Karpas-422 (cell line): Measurements from ENCODE around the gene CENPH. TPM values are rescaled to one million over a fixed set of nuclear protein-coding genes. Genes with fewer than 3 reads are reported as not detected.
"Not testable (repeated sequence)": the region's sequence is repeated elsewhere in the genome, so short reads cannot be mapped to it uniquely, and the experiment has no call there.

ENCODE experiments used
- DNase-seq: peaks from one replicate; pipeline ENCODE4 v3.0.0-alpha.2; 2015
- H2AFZ ChIP-seq: fragments of 200-600 bp; sonication (generic); 2 replicates; pipeline ENCODE4 v1.6.1; 2014; ENCODE audit warnings: antibody characterized with exemption, low read length, mixed read lengths
- H3K27ac ChIP-seq: fragments of 200-600 bp; sonication (generic); 2 replicates; pipeline ENCODE4 v1.5.1; 2014; ENCODE audit warnings: mild to moderate bottlenecking, low read length, moderate library complexity
- H3K27me3 ChIP-seq: fragments of 200-600 bp; sonication (generic); 2 replicates; pipeline ENCODE4 v1.6.1; 2014; ENCODE audit warnings: low read length, mixed read lengths
- H3K36me3 ChIP-seq: fragments of 200-600 bp; sonication (generic); 2 replicates; pipeline ENCODE4 v1.6.1; 2014; ENCODE audit warnings: low read length, mixed read lengths; ENCODE audit not compliant: insufficient read depth
- H3K4me1 ChIP-seq: fragments of 200-600 bp; sonication (generic); 2 replicates; pipeline ENCODE4 v1.6.1; 2014; ENCODE audit warnings: mild to moderate bottlenecking, low read length, mixed read lengths
- H3K4me2 ChIP-seq: fragments of 200-600 bp; sonication (generic); 2 replicates; pipeline ENCODE4 v1.6.1; 2014; ENCODE audit warnings: low read length, low read depth, mild to moderate bottlenecking; ENCODE audit not compliant: poor library complexity, severe bottlenecking
- H3K4me3 ChIP-seq: fragments of 200-600 bp; sonication (generic); 2 replicates; pipeline ENCODE4 v1.5.1; 2014; ENCODE audit warnings: mild to moderate bottlenecking, antibody characterized with exemption, low read length, mixed read lengths
- H3K79me2 ChIP-seq: fragments of 200-600 bp; sonication (generic); 2 replicates; pipeline ENCODE4 v1.6.1; 2014; ENCODE audit warnings: mild to moderate bottlenecking, low read length, mixed read lengths
- H3K9ac ChIP-seq: fragments of 200-600 bp; sonication (generic); 2 replicates; pipeline ENCODE4 v1.6.0; 2014; ENCODE audit warnings: low read length
- H3K9me2 ChIP-seq: fragments of 200-600 bp; sonication (generic), shearing (Covaris generic); replicated peaks from 2 replicates; pipeline ENCODE4 v1.6.0; 2014; ENCODE audit warnings: mild to moderate bottlenecking, low read length, moderate library complexity; ENCODE audit not compliant: insufficient read depth
- H3K9me3 ChIP-seq: fragments of 300-700, 200-600 bp; sonication (generic); 2 replicates; pipeline ENCODE4 v1.6.1; 2014; ENCODE audit warnings: low read length, mixed read lengths
- H4K20me1 ChIP-seq: fragments of 200-600 bp; sonication (generic); 2 replicates; pipeline ENCODE4 v1.6.1; 2014; ENCODE audit warnings: mild to moderate bottlenecking, antibody characterized with exemption, low read length, low read depth; ENCODE audit not compliant: insufficient read depth
- total RNA-seq: library from RNA; depleted of rRNA; stranded (reverse); fragments of >200 nt; shearing (Covaris generic); gene quantifications from 2 replicates; pipeline ENCODE4 v1.2.3, GENCODE V29; 2014; ENCODE audit warnings: low replicate concordance

Gene CENPH
- total RNA-seq, 1 experiment from 2014 or later: 34.1 TPM

- Histone ChIP-seq H3K36me3 (peaks cover 23% of the 10 kb centered on the region; the same call in 1 of the 2 replicates), H2AFZ (no peak overlapping the region), H3K79me2 (peaks cover 8% of the 10 kb centered on the region), H3K9me3 (no peaks in the 10 kb centered on the region), H3K4me3 (no peak overlapping the region), H4K20me1 (no peaks in the 10 kb centered on the region), H3K27ac (no peak overlapping the region), H3K4me2 (no peak overlapping the region), H3K9ac (no peak overlapping the region), H3K4me1 (peaks cover 7% of the 10 kb centered on the region), H3K27me3 (no peaks in the 10 kb centered on the region), H3K9me2 (no peaks in the 10 kb centered on the region)
- DNase-seq: no peak
Observed at GRCh38 chr5:69230181-69230580, 40.8 kb downstream of the CENPH start.

- Histone ChIP-seq H3K27ac (no peak overlapping the region), H3K4me2 (no peak overlapping the region), H3K4me3 (no peak overlapping the region), H3K79me2 (peaks cover 16% of the 10 kb centered on the region), H3K9me2 (no peaks in the 10 kb centered on the region), H3K36me3 (peaks cover 23% of the 10 kb centered on the region; the same call in 1 of the 2 replicates), H3K4me1 (peaks cover 16% of the 10 kb centered on the region), H3K9me3 (no peaks in the 10 kb centered on the region), H3K27me3 (no peaks in the 10 kb centered on the region), H3K9ac (no peak overlapping the region), H4K20me1 (no peaks in the 10 kb centered on the region), H2AFZ (no peak overlapping the region)
- no peak for DNase-seq
Observed at GRCh38 chr5:69231281-69231680, 41.9 kb downstream of the CENPH start.

GRCh38 chr5:69231851-69232250 lies 42.5 kb downstream of the CENPH start:
- no peak overlapping the region for H3K4me3 ChIP-seq
- no peaks in the 10 kb centered on the region for H3K9me3 ChIP-seq
- no peaks in the 10 kb centered on the region for H3K27me3 ChIP-seq
- H3K4me2 ChIP-seq: no peak overlapping the region
- H3K79me2 ChIP-seq: peaks cover 17% of the 10 kb centered on the region
- H4K20me1 ChIP-seq: no peaks in the 10 kb centered on the region
- H2AFZ ChIP-seq: no peak overlapping the region
- no peak overlapping the region for H3K27ac ChIP-seq
- no peak for DNase-seq
- peaks cover 23% of the 10 kb centered on the region; the same call in 1 of the 2 replicates for H3K36me3 ChIP-seq
- no peak overlapping the region for H3K9ac ChIP-seq
- no peaks in the 10 kb centered on the region for H3K9me2 ChIP-seq
- peaks cover 17% of the 10 kb centered on the region for H3K4me1 ChIP-seq

- Histone ChIP-seq H3K79me2 (peaks cover 43% of the 10 kb centered on the region), H3K4me3 (peak within 1 kb of the TSS; percentile 72), H3K4me1 (peaks cover 17% of the 10 kb centered on the region), H3K36me3 (peaks cover 15% of the 10 kb centered on the region), H3K4me2 (peak within 1 kb of the TSS; percentile 71), H2AFZ (peak within 1 kb of the TSS; percentile 84), H3K9ac (peak within 1 kb of the TSS; percentile 80), H3K9me3 (no peaks in the 10 kb centered on the region), H3K27ac (no peak within 1 kb of the TSS), H3K27me3 (no peaks in the 10 kb centered on the region), H3K9me2 (no peaks in the 10 kb centered on the region), H4K20me1 (no peaks in the 10 kb centered on the region)
- DNase-seq: peak; percentile 97
Observed at GRCh38 chr5:69234457-69235268, 45.3 kb downstream of the CENPH start, which contains the start of gene CDK7. TSS of gene CDK7 (plus strand) at chr5:69234886. CDS start at chr5:69234976, 90 bp downstream.

- not testable (repeated sequence) for H2AFZ ChIP-seq, H3K4me3 ChIP-seq, H3K27ac ChIP-seq, H3K9me2 ChIP-seq, H4K20me1 ChIP-seq, H3K9me3 ChIP-seq, H3K4me2 ChIP-seq, H3K27me3 ChIP-seq, H3K9ac ChIP-seq, DNase-seq
- peaks cover 17% of the 10 kb centered on the region for H3K4me1 ChIP-seq
- peaks cover 25% of the 10 kb centered on the region for H3K36me3 ChIP-seq
- H3K79me2 ChIP-seq: peaks cover 64% of the 10 kb centered on the region
Observed at GRCh38 chr5:69236733-69237132, 47.4 kb downstream of the CENPH start.

- H4K20me1 ChIP-seq: no peaks in the 10 kb centered on the region
- peaks cover 32% of the 10 kb centered on the region for H3K36me3 ChIP-seq
- H3K79me2 ChIP-seq: peaks cover 76% of the 10 kb centered on the region
- H3K27me3 ChIP-seq: no peaks in the 10 kb centered on the region
- H3K27ac ChIP-seq: no peak overlapping the region
- H3K4me1 ChIP-seq: peaks cover 17% of the 10 kb centered on the region
- H2AFZ ChIP-seq: no peak overlapping the region
- H3K4me3 ChIP-seq: no peak overlapping the region
- no peaks in the 10 kb centered on the region for H3K9me3 ChIP-seq
- H3K9ac ChIP-seq: no peak overlapping the region
- H3K4me2 ChIP-seq: no peak overlapping the region
- DNase-seq: no peak
- no peaks in the 10 kb centered on the region for H3K9me2 ChIP-seq
Observed at GRCh38 chr5:69237877-69238276, 48.5 kb downstream of the CENPH start.

GRCh38 chr5:69238760-69239251 lies 49.4 kb downstream of the CENPH start:
- no peak for DNase-seq
- Histone ChIP-seq H4K20me1 (no peaks in the 10 kb centered on the region), H3K79me2 (peaks cover 85% of the 10 kb centered on the region), H3K4me2 (no peak overlapping the region), H3K9ac (no peak overlapping the region), H3K4me1 (peaks cover 17% of the 10 kb centered on the region), H2AFZ (no peak overlapping the region), H3K27ac (no peak overlapping the region), H3K36me3 (peaks cover 36% of the 10 kb centered on the region), H3K4me3 (no peak overlapping the region), H3K9me3 (no peaks in the 10 kb centered on the region), H3K27me3 (no peaks in the 10 kb centered on the region), H3K9me2 (no peaks in the 10 kb centered on the region)

GRCh38 chr5:69242215-69242927 lies 53.0 kb downstream of the CENPH start:
- no peak overlapping the region for H2AFZ ChIP-seq
- no peaks in the 10 kb centered on the region for H3K27me3 ChIP-seq
- peaks cover 97% of the 10 kb centered on the region for H3K79me2 ChIP-seq
- H3K4me2 ChIP-seq: no peak overlapping the region
- H3K4me3 ChIP-seq: no peak overlapping the region
- peaks cover 3% of the 10 kb centered on the region; the same call in 1 of the 2 replicates for H3K4me1 ChIP-seq
- no peaks in the 10 kb centered on the region for H3K9me2 ChIP-seq
- no peaks in the 10 kb centered on the region for H3K9me3 ChIP-seq
- H3K36me3 ChIP-seq: peaks cover 36% of the 10 kb centered on the region
- no peaks in the 10 kb centered on the region for H4K20me1 ChIP-seq
- no peak for DNase-seq
- H3K9ac ChIP-seq: no peak overlapping the region
- H3K27ac ChIP-seq: no peak overlapping the region
